Prostate gland (tissue), 2 donors: ENCODE results near the gene TNFSF18.

Experiments
- CTCF ChIP-seq, 4 experiments: fragments of 200-600 bp in 2 of 4; fragments of 450-650 bp in 2 of 4; sonication (generic) in 2 of 4; IDR thresholded peaks; 1 replicate in 3 of 4; 2 replicates in 1 of 4; pipeline ENCODE4 v1.5.1; 2016 to 2019; ENCODE audit warnings: antibody characterized with exemption in 4 of 4, mild to moderate bottlenecking in 2 of 4, moderate library complexity in 2 of 4
- POLR2A ChIP-seq: fragments of 450-650 bp; IDR thresholded peaks from one replicate; pipeline ENCODE4 v1.6.1; 2016; ENCODE audit warnings: antibody characterized with exemption, mild to moderate bottlenecking

GRCh38 chr1:173005196-173005864 is 45.4 kb downstream of the TNFSF18 start:
- no peak for TF ChIP-seq CTCF (IDR thresholded peaks at IDR 0.05)
- TF ChIP-seq POLR2A = no peak
